ENCODE results near the gene ZNF610.
"Not testable (repeated sequence)": the region's sequence is repeated elsewhere in the genome, so short reads cannot be mapped to it uniquely, and the experiment has no call there.

ZNF610 gene

GRCh38 chr19:52336117-52336790 is at the start of gene ZNF610:
Gene ZNF610 (plus strand): TSS chr19:52336243. CDS start chr19:52349173, 12,930 bp downstream.
- DNase-seq (ENCODE audit: low spot score), result peak; percentile 80

- DNase-seq (ENCODE audit: low spot score), result no peak
Observed at GRCh38 chr19:52286256-52286655, 49.8 kb upstream of the ZNF610 start.

GRCh38 chr19:52291781-52292180 is 44.3 kb upstream of the ZNF610 start:
- no peak for DNase-seq (ENCODE audit: low spot score)

- DNase-seq (ENCODE audit: low spot score), result not testable (repeated sequence)
Observed at GRCh38 chr19:52292946-52293345, 43.1 kb upstream of the ZNF610 start.

GRCh38 chr19:52296400-52296772 is 39.7 kb upstream of the ZNF610 start:
- DNase-seq (ENCODE audit: low spot score), result no peak

- peak; percentile 86 for DNase-seq (ENCODE audit: low spot score)
Observed at GRCh38 chr19:52296773-52297600, 39.1 kb upstream of the ZNF610 start, which contains the start of gene ZNF480. Gene ZNF480 (plus strand): TSS chr19:52297169. CDS start chr19:52300413, 3,244 bp downstream.

- no peak for DNase-seq (ENCODE audit: low spot score)
Observed at GRCh38 chr19:52297601-52298364, 38.3 kb upstream of the ZNF610 start.

GRCh38 chr19:52307275-52307674 is 28.8 kb upstream of the ZNF610 start:
- peak; percentile 4 for DNase-seq (ENCODE audit: low spot score)

- DNase-seq (ENCODE audit: low spot score), result no peak
Observed at GRCh38 chr19:52322429-52322828, 13.6 kb upstream of the ZNF610 start.

GRCh38 chr19:52331757-52332156 is 4.3 kb upstream of the ZNF610 start:
- no peak for DNase-seq (ENCODE audit: low spot score)

GRCh38 chr19:52335768-52336116 is 301 bp upstream of the ZNF610 start:
- DNase-seq (ENCODE audit: low spot score), result no peak

GRCh38 chr19:52336791-52337381 is 843 bp downstream of the ZNF610 start:
- no peak for DNase-seq (ENCODE audit: low spot score)

- not testable (repeated sequence) for DNase-seq (ENCODE audit: low spot score)
Observed at GRCh38 chr19:52339022-52339421, 3.0 kb downstream of the ZNF610 start.

GRCh38 chr19:52343548-52343947 is 7.5 kb downstream of the ZNF610 start:
- peak; percentile 57 for DNase-seq (ENCODE audit: low spot score)

GRCh38 chr19:52345162-52345561 is 9.1 kb downstream of the ZNF610 start:
- no peak for DNase-seq (ENCODE audit: low spot score)

GRCh38 chr19:52351512-52351911 is 15.5 kb downstream of the ZNF610 start:
- DNase-seq (ENCODE audit: low spot score), result no peak

- no peak for DNase-seq (ENCODE audit: low spot score)
Observed at GRCh38 chr19:52366414-52366824, 30.4 kb downstream of the ZNF610 start.

- peak; percentile 89 for DNase-seq (ENCODE audit: low spot score)
Observed at GRCh38 chr19:52369559-52370340, 33.7 kb downstream of the ZNF610 start, which contains the start of gene ZNF880. Gene ZNF880 (plus strand): TSS chr19:52369923. CDS start chr19:52369966, 43 bp downstream.

GRCh38 chr19:52370341-52370710 is 34.3 kb downstream of the ZNF610 start:
- DNase-seq (ENCODE audit: low spot score), result no peak

- DNase-seq (ENCODE audit: low spot score), result no peak
Observed at GRCh38 chr19:52391135-52391534, 55.1 kb downstream of the ZNF610 start.
